SIG-M5 (cell line): Measurements from ENCODE around the gene HECW1.

Experiments used
- DNase-seq: peaks from one replicate; lab custom pipeline; 2025; lab: John Stamatoyannopoulos, UW

HECW1 gene

GRCh38 chr7:43273939-43274719 lies 161.7 kb downstream of the HECW1 start:
- no peak for DNase-seq

- DNase-seq, result no peak
These were observed 162.3 kb downstream of the HECW1 start for GRCh38 chr7:43274752-43275151.

GRCh38 chr7:43276547-43276946 lies 164.1 kb downstream of the HECW1 start:
- no peak for DNase-seq

DNA sequence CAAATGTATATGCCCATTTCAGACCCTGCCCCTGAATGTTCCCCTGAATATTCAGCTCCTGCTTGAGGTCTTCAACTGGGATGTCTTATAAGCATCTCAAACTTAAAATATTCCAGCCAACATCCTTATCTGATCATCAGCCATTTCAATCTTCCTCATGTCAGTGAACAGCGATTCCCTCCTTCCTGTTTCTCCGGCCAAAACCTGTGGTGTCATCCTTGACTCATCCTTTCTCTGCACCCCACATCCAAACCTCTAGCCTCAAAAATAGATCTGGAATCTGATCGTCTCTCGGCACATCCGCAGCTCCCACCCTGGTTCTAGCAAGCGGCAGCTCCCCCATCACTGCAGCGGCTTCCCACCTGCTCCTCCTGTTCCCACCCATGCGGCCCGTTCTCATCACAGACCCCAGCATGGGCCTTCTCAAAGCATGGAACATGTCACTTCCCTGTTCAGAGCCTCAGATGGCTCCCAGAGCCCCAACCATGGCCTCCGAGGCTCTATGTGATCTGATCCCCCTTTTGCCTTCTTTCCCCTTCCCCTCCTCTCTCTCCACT lies 165.7 kb downstream of the HECW1 start:
- DNase-seq, result no peak

DNA sequence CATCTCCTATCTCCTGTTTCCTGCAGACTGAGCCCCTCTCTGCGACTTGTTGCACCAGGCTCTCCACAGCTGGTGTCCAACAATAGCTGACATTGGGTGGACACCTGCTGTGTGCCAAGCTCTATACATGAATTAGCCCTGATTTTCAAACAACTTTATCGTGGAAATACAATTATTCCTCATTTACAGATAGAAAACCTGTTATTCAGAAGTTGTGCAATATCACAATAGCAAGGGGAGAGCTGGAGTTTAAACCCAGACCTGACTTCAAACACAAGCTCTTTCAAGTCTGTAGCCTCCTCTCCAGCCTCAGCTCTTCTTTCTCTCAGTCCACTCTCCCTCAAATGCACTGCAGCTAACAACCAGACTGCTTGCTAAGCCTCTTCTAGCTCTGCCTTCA lies 168.8 kb downstream of the HECW1 start:
- DNase-seq, result no peak

DNA sequence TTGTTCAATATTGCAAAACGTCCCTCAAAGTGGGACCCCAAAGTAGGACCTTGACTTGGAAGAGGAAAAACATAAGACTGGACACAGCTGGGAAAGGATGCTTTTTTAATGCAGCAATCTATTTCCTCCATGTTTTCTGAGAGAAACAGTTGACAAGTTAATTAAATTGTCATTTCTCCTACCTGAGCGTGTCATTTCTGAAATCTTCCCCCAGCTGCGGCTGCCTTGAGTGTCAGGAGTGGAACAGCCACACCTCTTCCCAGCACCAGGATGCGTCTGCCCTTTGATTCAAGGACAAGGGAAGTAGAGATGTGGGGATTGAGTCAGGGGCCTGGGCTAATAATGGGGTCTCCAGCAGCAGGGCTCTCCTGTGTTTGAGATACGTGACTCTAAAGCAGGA lies 171.3 kb downstream of the HECW1 start:
- no peak for DNase-seq

DNA sequence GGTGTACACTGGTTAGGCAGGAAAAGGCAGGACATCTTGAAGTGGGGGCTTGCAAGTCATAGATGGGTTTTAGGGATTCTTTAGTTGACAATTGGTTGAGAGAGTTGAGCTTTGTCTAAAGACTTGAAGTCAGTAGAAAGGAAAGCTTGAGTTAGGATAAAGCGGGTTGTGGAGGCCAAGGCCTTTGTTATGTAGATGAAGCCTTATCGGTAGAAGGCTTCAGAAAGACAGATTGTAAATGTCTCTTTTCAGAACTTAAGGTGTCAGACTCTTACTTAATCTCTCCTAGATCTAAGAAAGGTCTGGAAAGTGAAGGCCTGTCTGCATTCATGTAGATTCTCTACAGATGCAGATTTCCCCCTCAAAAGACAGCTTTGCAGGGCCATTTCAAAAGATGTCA lies 177.4 kb downstream of the HECW1 start:
- no peak for DNase-seq

DNA sequence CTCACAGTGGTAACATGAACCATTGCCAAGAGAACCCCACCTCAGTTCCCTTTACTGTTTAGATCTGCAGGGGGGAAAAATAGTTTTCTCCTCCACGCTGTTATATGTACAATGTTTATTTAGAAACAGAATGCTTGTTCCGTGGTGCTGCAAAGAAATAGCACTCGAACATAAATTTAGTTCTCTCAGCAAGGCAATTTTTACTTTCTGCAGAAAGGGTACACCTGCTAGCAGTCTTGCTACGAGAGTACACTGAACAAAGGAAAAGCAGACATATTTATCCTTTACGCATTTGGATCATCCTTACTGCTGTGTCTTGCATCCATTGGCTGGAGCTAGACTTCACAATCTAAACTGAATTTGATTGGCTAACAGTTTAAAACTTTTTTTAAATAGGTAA lies 178.5 kb downstream of the HECW1 start:
- no peak for DNase-seq

GRCh38 chr7:43291789-43292188 lies 179.3 kb downstream of the HECW1 start:
- DNase-seq, result no peak

GRCh38 chr7:43292384-43292783 lies 179.9 kb downstream of the HECW1 start:
- no peak for DNase-seq

GRCh38 chr7:43294080-43294630 lies 181.7 kb downstream of the HECW1 start:
- DNase-seq, result no peak

GRCh38 chr7:43295429-43295828 lies 183.0 kb downstream of the HECW1 start:
- no peak for DNase-seq

DNA sequence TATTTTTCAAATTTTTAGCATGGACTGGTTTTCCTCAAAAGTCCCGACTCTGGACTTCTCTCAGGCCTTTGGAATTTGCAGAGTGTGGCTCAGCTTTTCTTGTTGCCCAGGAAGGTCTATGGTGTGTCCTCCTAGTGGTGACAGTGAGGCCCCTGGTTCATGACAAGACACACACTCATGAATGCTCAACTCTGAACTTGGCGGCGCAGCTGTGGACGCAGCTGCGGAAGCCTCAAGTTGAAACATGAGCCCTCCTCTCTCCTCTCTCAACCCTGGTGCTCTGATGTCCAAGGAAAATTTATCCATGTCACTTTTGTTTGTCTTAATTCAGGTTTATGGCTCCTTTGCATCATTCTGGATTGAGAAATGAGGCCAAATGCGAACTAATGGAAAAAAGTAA lies 183.9 kb downstream of the HECW1 start:
- DNase-seq, result no peak

DNA sequence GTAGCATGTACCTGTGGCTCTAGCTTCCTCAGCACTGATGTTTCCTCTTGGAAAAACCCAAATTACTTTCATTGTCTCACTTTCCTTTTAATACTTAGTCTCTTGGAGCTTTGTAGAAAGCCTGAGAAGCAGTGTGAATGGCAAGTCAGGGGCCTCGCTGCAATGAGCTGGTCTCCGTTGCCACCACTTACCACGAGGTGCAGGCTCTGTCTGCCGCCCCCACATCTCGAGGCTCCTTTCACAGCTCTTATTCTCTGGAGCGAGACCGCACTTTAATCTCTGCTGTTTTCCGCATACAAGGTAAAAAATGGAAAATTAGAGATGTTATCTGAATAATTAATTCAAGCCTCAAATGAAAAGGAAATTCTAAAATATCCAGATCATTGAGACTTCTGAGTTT lies 186.2 kb downstream of the HECW1 start:
- DNase-seq, result no peak

- no peak for DNase-seq
These were observed 187.7 kb downstream of the HECW1 start for GRCh38 chr7:43300121-43300520.

GRCh38 chr7:43302211-43302711 lies 189.8 kb downstream of the HECW1 start:
- no peak for DNase-seq

- DNase-seq, result no peak
These were observed 190.5 kb downstream of the HECW1 start for GRCh38 chr7:43302773-43303460.

GRCh38 chr7:43303740-43304241 lies 191.3 kb downstream of the HECW1 start:
- DNase-seq, result no peak

- no peak for DNase-seq
These were observed 194.0 kb downstream of the HECW1 start for GRCh38 chr7:43306404-43306803.

DNA sequence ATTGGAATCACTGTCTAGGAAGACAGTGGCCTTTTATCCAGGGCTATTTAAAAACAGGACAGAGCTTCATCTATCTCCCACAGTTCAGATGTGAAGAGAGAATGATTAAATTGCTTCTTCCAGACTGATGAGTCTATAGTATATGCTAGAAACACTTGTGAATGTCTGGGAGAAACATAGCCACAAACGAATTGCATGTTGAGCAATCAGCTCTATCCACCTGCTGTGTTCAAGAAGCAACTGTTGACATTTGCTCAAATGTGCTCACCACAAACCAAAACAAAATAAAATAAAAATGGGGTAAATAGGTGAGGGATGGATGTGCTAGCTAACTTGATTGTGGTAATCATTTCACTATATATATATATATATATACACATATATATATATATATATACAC lies 195.1 kb downstream of the HECW1 start:
- DNase-seq, result no peak

- DNase-seq, result no peak
These were observed 196.7 kb downstream of the HECW1 start for GRCh38 chr7:43308913-43309705.

- no peak for DNase-seq
These were observed 197.2 kb downstream of the HECW1 start for GRCh38 chr7:43309706-43310022.
